Measurements from ENCODE around the gene BACE2.

The BACE2 gene

GRCh38 chr21:41215856-41216408, 48.0 kb downstream of the BACE2 start:
- DNase-seq (ENCODE audit: low read depth, low spot score), result no peak

- no peak for DNase-seq (ENCODE audit: low read depth, low spot score)
These were observed 48.5 kb downstream of the BACE2 start for GRCh38 chr21:41216486-41216885.

GRCh38 chr21:41217671-41218385, 49.9 kb downstream of the BACE2 start:
- no peak for DNase-seq (ENCODE audit: low read depth, low spot score)

GRCh38 chr21:41219498-41220207, 51.7 kb downstream of the BACE2 start:
- DNase-seq (ENCODE audit: low read depth, low spot score), result no peak

- no peak for DNase-seq (ENCODE audit: low read depth, low spot score)
These were observed 52.3 kb downstream of the BACE2 start for GRCh38 chr21:41220208-41220733.

GRCh38 chr21:41222247-41223068, 54.5 kb downstream of the BACE2 start:
- DNase-seq (ENCODE audit: low read depth, low spot score), result no peak

GRCh38 chr21:41226853-41227252, 58.9 kb downstream of the BACE2 start:
- no peak for DNase-seq (ENCODE audit: low read depth, low spot score)

- DNase-seq (ENCODE audit: low read depth, low spot score), result no peak
These were observed 59.5 kb downstream of the BACE2 start for GRCh38 chr21:41227357-41228005.

GRCh38 chr21:41228006-41228370, 60.0 kb downstream of the BACE2 start:
- no peak for DNase-seq (ENCODE audit: low read depth, low spot score)

- DNase-seq (ENCODE audit: low read depth, low spot score), result no peak
These were observed 60.5 kb downstream of the BACE2 start for GRCh38 chr21:41228492-41228891.

- no peak for DNase-seq (ENCODE audit: low read depth, low spot score)
These were observed 61.0 kb downstream of the BACE2 start for GRCh38 chr21:41228958-41229357.

- no peak for DNase-seq (ENCODE audit: low read depth, low spot score)
These were observed 61.7 kb downstream of the BACE2 start for GRCh38 chr21:41229509-41230248.

- DNase-seq (ENCODE audit: low read depth, low spot score), result no peak
These were observed 62.5 kb downstream of the BACE2 start for GRCh38 chr21:41230497-41230896.

- no peak for DNase-seq (ENCODE audit: low read depth, low spot score)
These were observed 63.1 kb downstream of the BACE2 start for GRCh38 chr21:41231060-41231459.

GRCh38 chr21:41232013-41232412, 64.1 kb downstream of the BACE2 start:
- no peak for DNase-seq (ENCODE audit: low read depth, low spot score)

GRCh38 chr21:41233916-41234315, 66.0 kb downstream of the BACE2 start:
- DNase-seq (ENCODE audit: low read depth, low spot score), result no peak

- no peak for DNase-seq (ENCODE audit: low read depth, low spot score)
These were observed 66.6 kb downstream of the BACE2 start for GRCh38 chr21:41234569-41234968.

GRCh38 chr21:41235201-41235600, 67.2 kb downstream of the BACE2 start:
- DNase-seq (ENCODE audit: low read depth, low spot score), result no peak

GRCh38 chr21:41236352-41236973, 68.5 kb downstream of the BACE2 start:
- DNase-seq (ENCODE audit: low read depth, low spot score), result no peak
